Keratinocyte (primary cell): ENCODE data around the gene GCNT1.

Experiments
- CTCF ChIP-seq, 3 experiments: IDR thresholded peaks in 1 of 3; conservative IDR thresholded peaks in 1 of 3; optimal IDR thresholded peaks in 1 of 3; 2 replicates in 2 of 3; 3 replicates in 1 of 3; pipeline versions ENCODE3 to v1.5.1; 2011; ENCODE audit warnings: low read length in 3 of 3, mild to moderate bottlenecking in 3 of 3, moderate library complexity in 2 of 3, control low read depth in 1 of 3, inconsistent platforms in 1 of 3; ENCODE audit not compliant: insufficient read depth in 2 of 3; ENCODE audit errors: extremely low read depth in 1 of 3
- EZH2 ChIP-seq: IDR thresholded peaks from one replicate; pipeline ENCODE4 v1.6.1; 2012; ENCODE audit warnings: inconsistent platforms, mild to moderate bottlenecking, low read length, moderate library complexity

GRCh38 chr9:76415731-76416130 is 43.3 kb upstream of the GCNT1 start:
- no peak for TF ChIP-seq CTCF (optimal IDR thresholded peaks at IDR 0.05 in 1 of 3, IDR thresholded peaks at IDR 0.05 in 1 of 3, conservative IDR thresholded peaks at IDR 0.05 in 1 of 3; ENCODE audit: extremely low read depth in 1 of 3, insufficient read depth in 2 of 3, low read length in 3 of 3)
- no peak for TF ChIP-seq EZH2
